ENCODE results near the gene TPCN2. TPM values are rescaled to one million over a fixed set of nuclear protein-coding genes. Genes with fewer than 3 reads are reported as not detected.

TPCN2 gene
- total and polyA plus RNA-seq, 9 of the 15 experiments (the other 6 are each of a cell fraction or from before 2014, with no cell fraction given), result 0.66 to 10.2 (median 4.6) TPM

GRCh38 chr11:69055598-69056516, 7.1 kb downstream of the TPCN2 start (continued):
- TF ChIP-seq, protein P1, sequence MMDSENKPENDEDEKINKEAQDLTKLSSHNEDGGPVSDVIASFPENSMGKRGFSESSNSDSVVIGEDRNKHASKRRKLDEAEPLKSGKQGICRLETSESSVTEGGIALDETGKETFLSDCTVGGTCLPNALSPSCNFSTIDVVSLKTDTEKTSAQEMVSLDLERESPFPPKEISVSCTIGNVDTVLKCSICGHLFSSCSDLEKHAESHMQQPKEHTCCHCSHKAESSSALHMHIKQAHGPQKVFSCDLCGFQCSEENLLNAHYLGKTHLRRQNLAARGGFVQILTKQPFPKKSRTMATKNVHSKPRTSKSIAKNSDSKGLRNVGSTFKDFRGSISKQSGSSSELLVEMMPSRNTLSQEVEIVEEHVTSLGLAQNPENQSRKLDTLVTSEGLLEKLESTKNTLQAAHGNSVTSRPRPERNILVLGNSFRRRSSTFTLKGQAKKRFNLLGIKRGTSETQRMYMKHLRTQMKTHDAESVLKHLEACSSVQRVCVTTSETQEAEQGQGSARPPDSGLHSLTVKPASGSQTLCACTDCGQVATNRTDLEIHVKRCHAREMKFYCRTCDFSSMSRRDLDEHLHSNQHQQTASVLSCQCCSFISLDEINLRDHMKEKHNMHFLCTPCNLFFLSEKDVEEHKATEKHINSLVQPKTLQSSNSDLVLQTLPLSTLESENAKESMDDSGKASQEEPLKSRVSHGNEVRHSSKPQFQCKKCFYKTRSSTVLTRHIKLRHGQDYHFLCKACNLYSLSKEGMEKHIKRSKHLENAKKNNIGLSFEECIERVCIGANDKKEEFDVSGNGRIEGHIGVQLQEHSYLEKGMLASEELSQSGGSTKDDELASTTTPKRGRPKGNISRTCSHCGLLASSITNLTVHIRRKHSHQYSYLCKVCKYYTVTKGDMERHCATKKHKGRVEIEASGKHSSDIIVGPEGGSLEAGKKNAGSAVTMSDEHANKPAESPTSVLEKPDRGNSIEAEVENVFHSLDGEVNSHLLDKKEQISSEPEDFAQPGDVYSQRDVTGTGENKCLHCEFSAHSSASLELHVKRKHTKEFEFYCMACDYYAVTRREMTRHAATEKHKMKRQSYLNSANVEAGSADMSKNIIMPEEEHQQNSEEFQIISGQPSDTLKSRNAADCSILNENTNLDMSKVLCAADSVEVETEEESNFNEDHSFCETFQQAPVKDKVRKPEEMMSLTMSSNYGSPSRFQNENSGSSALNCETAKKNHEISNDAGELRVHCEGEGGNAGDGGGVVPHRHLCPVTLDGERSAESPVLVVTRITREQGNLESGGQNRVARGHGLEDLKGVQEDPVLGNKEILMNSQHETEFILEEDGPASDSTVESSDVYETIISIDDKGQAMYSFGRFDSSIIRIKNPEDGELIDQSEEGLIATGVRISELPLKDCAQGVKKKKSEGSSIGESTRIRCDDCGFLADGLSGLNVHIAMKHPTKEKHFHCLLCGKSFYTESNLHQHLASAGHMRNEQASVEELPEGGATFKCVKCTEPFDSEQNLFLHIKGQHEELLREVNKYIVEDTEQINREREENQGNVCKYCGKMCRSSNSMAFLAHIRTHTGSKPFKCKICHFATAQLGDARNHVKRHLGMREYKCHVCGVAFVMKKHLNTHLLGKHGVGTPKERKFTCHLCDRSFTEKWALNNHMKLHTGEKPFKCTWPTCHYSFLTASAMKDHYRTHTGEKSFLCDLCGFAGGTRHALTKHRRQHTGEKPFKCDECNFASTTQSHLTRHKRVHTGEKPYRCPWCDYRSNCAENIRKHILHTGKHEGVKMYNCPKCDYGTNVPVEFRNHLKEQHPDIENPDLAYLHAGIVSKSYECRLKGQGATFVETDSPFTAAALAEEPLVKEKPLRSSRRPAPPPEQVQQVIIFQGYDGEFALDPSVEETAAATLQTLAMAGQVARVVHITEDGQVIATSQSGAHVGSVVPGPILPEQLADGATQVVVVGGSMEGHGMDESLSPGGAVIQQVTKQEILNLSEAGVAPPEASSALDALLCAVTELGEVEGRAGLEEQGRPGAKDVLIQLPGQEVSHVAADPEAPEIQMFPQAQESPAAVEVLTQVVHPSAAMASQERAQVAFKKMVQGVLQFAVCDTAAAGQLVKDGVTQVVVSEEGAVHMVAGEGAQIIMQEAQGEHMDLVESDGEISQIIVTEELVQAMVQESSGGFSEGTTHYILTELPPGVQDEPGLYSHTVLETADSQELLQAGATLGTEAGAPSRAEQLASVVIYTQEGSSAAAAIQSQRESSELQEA (IDR thresholded peaks at IDR 0.05; ENCODE audit: low read depth), result no peak
- TF ChIP-seq NFRKB (IDR thresholded peaks at IDR 0.05; ENCODE audit: low read depth), result no peak
- no peak for TF ChIP-seq E2F4 (CRISPR knock-in tag; IDR thresholded peaks at IDR 0.05; ENCODE audit: low read depth)
- TF ChIP-seq SAP30 (IDR thresholded peaks at IDR 0.05; ENCODE audit: borderline replicate concordance, insufficient read depth, low read depth, low read length, poor library complexity, severe bottlenecking), result no peak
- no peak for TF ChIP-seq SREBF1 (IDR thresholded peaks at IDR 0.05; ENCODE audit: borderline replicate concordance, low read depth, low read length)

All from K562 (cell line).